Glutamatergic neuron (in vitro differentiated cells): ENCODE data around the gene SULT1A2. TPM values are rescaled to one million over a fixed set of nuclear protein-coding genes. Genes with fewer than 3 reads are reported as not detected.
"Not testable (repeated sequence)": the region's sequence is repeated elsewhere in the genome, so short reads cannot be mapped to it uniquely, and the experiment has no call there.

Source experiments
- DNase-seq: peaks from one replicate; pipeline ENCODE4 v3.0.0; 2022
- H3K27ac Mint-ChIP-seq: one replicate; pipeline ENCODE4 v1.8.0; 2020; ENCODE audit warnings: mild to moderate bottlenecking, mixed read lengths, inconsistent platforms; ENCODE audit not compliant: unreplicated experiment
- H3K27me3 Mint-ChIP-seq: one replicate; pipeline ENCODE4 v1.8.0; 2020; ENCODE audit warnings: mild to moderate bottlenecking, moderate library complexity, mixed read lengths, inconsistent platforms; ENCODE audit not compliant: unreplicated experiment
- H3K36me3 Mint-ChIP-seq: one replicate; pipeline ENCODE4 v1.8.0; 2020; ENCODE audit warnings: mild to moderate bottlenecking, mixed read lengths, inconsistent platforms; ENCODE audit not compliant: unreplicated experiment
- H3K4me1 Mint-ChIP-seq: one replicate; pipeline ENCODE4 v1.8.0; 2020; ENCODE audit warnings: mild to moderate bottlenecking, low read depth, mixed read lengths, inconsistent platforms; ENCODE audit not compliant: unreplicated experiment
- H3K4me3 Mint-ChIP-seq: one replicate; pipeline ENCODE4 v1.8.0; 2020; ENCODE audit warnings: mild to moderate bottlenecking, mixed read lengths, inconsistent platforms; ENCODE audit not compliant: unreplicated experiment
- H3K9me3 Mint-ChIP-seq: one replicate; pipeline ENCODE4 v1.8.0; 2020; ENCODE audit warnings: mild to moderate bottlenecking, moderate library complexity, mixed read lengths, inconsistent platforms; ENCODE audit not compliant: unreplicated experiment
- CTCF ChIP-seq: fragments of 200-600 bp; sonication (generic); IDR thresholded peaks from one replicate; pipeline ENCODE4 v1.5.0; 2021; ENCODE audit not compliant: partially characterized antibody, unreplicated experiment
- total RNA-seq: library from RNA; stranded (reverse); fragmentation: NEBNext Ultra II Directional; extraction: Animal tissue kit (Norgen Biotek cat#: 25700); gene quantifications from one replicate; pipeline ENCODE4 v1.2.1, GENCODE V29; 2021; ENCODE audit not compliant: unreplicated experiment

The SULT1A2 gene
- total RNA-seq, 1 donor from 2014 or later, result not detected

- H3K4me1 Mint-ChIP-seq, result peaks cover 4% of the 10 kb centered on the region
- no peaks in the 10 kb centered on the region for H3K36me3 Mint-ChIP-seq
- H3K4me3 Mint-ChIP-seq, result no peak overlapping the region
- no peak for DNase-seq
- peaks cover 2% of the 10 kb centered on the region for H3K27me3 Mint-ChIP-seq
- no peak overlapping the region for H3K27ac Mint-ChIP-seq
- no peak for TF ChIP-seq CTCF
- H3K9me3 Mint-ChIP-seq, result peaks cover 1% of the 10 kb centered on the region
Observed at GRCh38 chr16:28546626-28547025, 50.2 kb downstream of the SULT1A2 start.

GRCh38 chr16:28545964-28546363, 50.9 kb downstream of the SULT1A2 start:
- H3K27me3 Mint-ChIP-seq, H3K27ac Mint-ChIP-seq, DNase-seq, H3K36me3 Mint-ChIP-seq, H3K9me3 Mint-ChIP-seq, H3K4me3 Mint-ChIP-seq, H3K4me1 Mint-ChIP-seq: not testable (repeated sequence)

- Mint-ChIP-seq H3K27ac (no peak overlapping the region), H3K4me3 (no peak overlapping the region), H3K9me3 (no peaks in the 10 kb centered on the region), H3K4me1 (peaks cover 4% of the 10 kb centered on the region), H3K36me3 (no peaks in the 10 kb centered on the region), H3K27me3 (peaks cover 1% of the 10 kb centered on the region)
- TF ChIP-seq CTCF, result no peak
- DNase-seq, result no peak
Observed at GRCh38 chr16:28544998-28545397, 51.9 kb downstream of the SULT1A2 start.

GRCh38 chr16:28543072-28543471, 53.8 kb downstream of the SULT1A2 start:
- Mint-ChIP-seq H3K27me3 (peaks cover 5% of the 10 kb centered on the region), H3K4me1 (peaks cover 4% of the 10 kb centered on the region), H3K27ac (no peak overlapping the region), H3K4me3 (no peak overlapping the region), H3K9me3 (no peaks in the 10 kb centered on the region), H3K36me3 (no peaks in the 10 kb centered on the region)
- TF ChIP-seq CTCF, result no peak
- DNase-seq, result no peak

- no peak overlapping the region for H3K4me3 Mint-ChIP-seq
- no peaks in the 10 kb centered on the region for H3K36me3 Mint-ChIP-seq
- peaks cover 4% of the 10 kb centered on the region for H3K4me1 Mint-ChIP-seq
- no peak for DNase-seq
- TF ChIP-seq CTCF, result no peak
- no peak overlapping the region for H3K27ac Mint-ChIP-seq
- H3K27me3 Mint-ChIP-seq, result peaks cover 9% of the 10 kb centered on the region
- H3K9me3 Mint-ChIP-seq, result peaks cover 2% of the 10 kb centered on the region
Observed at GRCh38 chr16:28542646-28543045, 54.2 kb downstream of the SULT1A2 start.

Other genes with a start within 250 kb of the SULT1A2 start
- gene NPIPB6, start 233.5 kb downstream of the SULT1A2 start, total RNA-seq, result 3.1 TPM
- 57.8 TPM for gene EIF3CL, start 193.2 kb downstream of the SULT1A2 start, total RNA-seq
- gene NPIPB7, start 124.7 kb downstream of the SULT1A2 start, total RNA-seq, result not detected
- 29.4 TPM for gene CLN3, start 105.0 kb downstream of the SULT1A2 start, total RNA-seq
- not detected for gene APOBR, start 102.4 kb downstream of the SULT1A2 start, total RNA-seq
- gene IL27, start 90.2 kb downstream of the SULT1A2 start, total RNA-seq, result not detected
- gene NUPR1, start 58.1 kb downstream of the SULT1A2 start, total RNA-seq, result not detected
- 29.2 TPM for gene SGF29, start 43.1 kb downstream of the SULT1A2 start, total RNA-seq
- 0.54 TPM for gene SULT1A1, start 13.0 kb upstream of the SULT1A2 start, total RNA-seq
- gene NPIPB8, start 41.0 kb upstream of the SULT1A2 start, total RNA-seq, result not detected
- gene EIF3C, start 114.4 kb upstream of the SULT1A2 start, total RNA-seq, result 832 TPM
- 3.0 TPM for gene NPIPB9, start 154.7 kb upstream of the SULT1A2 start, total RNA-seq
- 261 TPM for gene ATXN2L, start 225.9 kb upstream of the SULT1A2 start, total RNA-seq
- 143 TPM for gene TUFM, start 249.3 kb upstream of the SULT1A2 start, total RNA-seq